PC-3 (cell line): ENCODE measurements around the gene SAMHD1.
"Not testable (repeated sequence)": the region's sequence is repeated elsewhere in the genome, so short reads cannot be mapped to it uniquely, and the experiment has no call there.

ENCODE experiments used
- EZH2 ChIP-seq: fragments of 300-600 bp; sonication (generic); IDR thresholded peaks from one replicate; pipeline ENCODE4 v1.6.1; 2017; ENCODE audit warnings: antibody characterized with exemption, mild to moderate bottlenecking, low read length; ENCODE audit not compliant: unreplicated experiment
- TF ChIP-seq, protein P1 (sequence below): fragments of 300-600 bp; sonication (generic); conservative IDR thresholded peaks from 2 replicates; pipeline ENCODE4 v1.5.1; 2017; ENCODE audit warnings: antibody characterized with exemption, low read depth, mild to moderate bottlenecking, low read length

DNA sequence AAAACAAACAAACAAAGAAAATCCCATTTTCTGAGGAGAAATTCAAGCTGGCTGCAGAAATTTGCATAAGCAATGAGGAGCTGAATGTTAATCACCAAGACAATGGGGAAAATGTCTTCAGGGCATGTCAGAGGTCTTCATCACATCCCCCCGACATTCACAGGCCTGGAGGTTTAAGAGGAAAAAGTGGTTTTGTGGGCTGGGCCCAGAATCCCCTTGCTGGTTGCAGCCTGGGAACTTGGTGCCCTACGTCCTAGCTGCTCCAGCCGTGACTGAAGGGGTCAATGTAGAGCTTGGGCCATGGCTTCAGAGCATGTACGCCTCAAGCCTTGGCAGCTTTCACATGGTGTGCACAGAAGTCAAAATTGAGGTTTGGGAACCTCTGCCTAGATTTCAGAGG is 42.7 kb upstream of the SAMHD1 start:
- TF ChIP-seq, protein P1, sequence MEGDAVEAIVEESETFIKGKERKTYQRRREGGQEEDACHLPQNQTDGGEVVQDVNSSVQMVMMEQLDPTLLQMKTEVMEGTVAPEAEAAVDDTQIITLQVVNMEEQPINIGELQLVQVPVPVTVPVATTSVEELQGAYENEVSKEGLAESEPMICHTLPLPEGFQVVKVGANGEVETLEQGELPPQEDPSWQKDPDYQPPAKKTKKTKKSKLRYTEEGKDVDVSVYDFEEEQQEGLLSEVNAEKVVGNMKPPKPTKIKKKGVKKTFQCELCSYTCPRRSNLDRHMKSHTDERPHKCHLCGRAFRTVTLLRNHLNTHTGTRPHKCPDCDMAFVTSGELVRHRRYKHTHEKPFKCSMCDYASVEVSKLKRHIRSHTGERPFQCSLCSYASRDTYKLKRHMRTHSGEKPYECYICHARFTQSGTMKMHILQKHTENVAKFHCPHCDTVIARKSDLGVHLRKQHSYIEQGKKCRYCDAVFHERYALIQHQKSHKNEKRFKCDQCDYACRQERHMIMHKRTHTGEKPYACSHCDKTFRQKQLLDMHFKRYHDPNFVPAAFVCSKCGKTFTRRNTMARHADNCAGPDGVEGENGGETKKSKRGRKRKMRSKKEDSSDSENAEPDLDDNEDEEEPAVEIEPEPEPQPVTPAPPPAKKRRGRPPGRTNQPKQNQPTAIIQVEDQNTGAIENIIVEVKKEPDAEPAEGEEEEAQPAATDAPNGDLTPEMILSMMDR: not testable (repeated sequence)
- TF ChIP-seq EZH2: not testable (repeated sequence)
